ENCODE results near the gene MEGF8. TPM values are rescaled to one million over a fixed set of nuclear protein-coding genes. Genes with fewer than 3 reads are reported as not detected.

Gene MEGF8
- total RNA-seq, 1 experiment from 2014 or later, result 7.7 TPM

GRCh38 chr19:42392165-42392564, 66.7 kb downstream of the MEGF8 start:
- no peak overlapping the region for H3K9ac ChIP-seq (ENCODE audit: low read length)
- H3K36me3 ChIP-seq (ENCODE audit: low read depth, low read length), result no peaks in the 10 kb centered on the region
- H3K27me3 ChIP-seq (ENCODE audit: low read length), result no peaks in the 10 kb centered on the region
- no peak overlapping the region for H3K27ac ChIP-seq (ENCODE audit: low read length)
- no peaks in the 10 kb centered on the region for H3K9me2 ChIP-seq (replicated peaks; ENCODE audit: low read length)
- H2AFZ ChIP-seq (ENCODE audit: low read length), result no peak overlapping the region
- TF ChIP-seq EZH2 (IDR thresholded peaks at IDR 0.05; ENCODE audit: low read length, unreplicated experiment) (no peak), CTCF (conservative IDR thresholded peaks at IDR 0.05; ENCODE audit: low read depth, low read length) (no peak), EZH2phosphoT487 (IDR thresholded peaks at IDR 0.05; ENCODE audit: borderline replicate concordance, low read length) (no peak)
- POLR2A ChIA-PET (ENCODE audit: unreplicated experiment), result no interaction called here
- no peak overlapping the region for H3K4me3 ChIP-seq (ENCODE audit: low read length)
- H3K4me2 ChIP-seq (ENCODE audit: low read length), result no peak overlapping the region
- H4K20me1 ChIP-seq (ENCODE audit: low read length), result no peaks in the 10 kb centered on the region
- CTCF ChIA-PET, result no interaction called here
- no peaks in the 10 kb centered on the region for H3K79me2 ChIP-seq (ENCODE audit: low read length)
- H3K4me1 ChIP-seq (ENCODE audit: insufficient read depth, low read length), result peaks cover 9% of the 10 kb centered on the region
- DNase-seq (no peak), ATAC-seq (no peak)
- BruUV-seq (replicated peaks), result no TSS peak
- no peaks in the 10 kb centered on the region for H3F3A ChIP-seq (ENCODE audit: low read length, unreplicated experiment)
- intact Hi-C loops (cut with micrococcal nuclease), result no loop called here
- H3K9me3 ChIP-seq (ENCODE audit: low read length), result no peaks in the 10 kb centered on the region

GRCh38 chr19:42394751-42395150, 69.3 kb downstream of the MEGF8 start:
- Histone ChIP-seq H3K4me2 (ENCODE audit: low read length) (no peak overlapping the region), H3K9me3 (ENCODE audit: low read length) (no peaks in the 10 kb centered on the region)
- intact Hi-C loops (cut with micrococcal nuclease), result no loop called here

More at GRCh38 chr19:42394751-42395150, 69.3 kb downstream of the MEGF8 start:
- Histone ChIP-seq H3K27me3 (ENCODE audit: low read length) (no peaks in the 10 kb centered on the region), H3K79me2 (ENCODE audit: low read length) (peaks cover 9% of the 10 kb centered on the region), H3K9ac (ENCODE audit: low read length) (no peak overlapping the region), H3F3A (ENCODE audit: low read length, unreplicated experiment) (no peaks in the 10 kb centered on the region), H3K4me3 (ENCODE audit: low read length) (no peak overlapping the region), H3K36me3 (ENCODE audit: low read depth, low read length) (no peaks in the 10 kb centered on the region), H4K20me1 (ENCODE audit: low read length) (no peaks in the 10 kb centered on the region), H3K9me2 (replicated peaks; ENCODE audit: low read length) (no peaks in the 10 kb centered on the region), H3K4me1 (ENCODE audit: insufficient read depth, low read length) (peaks cover 17% of the 10 kb centered on the region), H3K27ac (ENCODE audit: low read length) (no peak overlapping the region), H2AFZ (ENCODE audit: low read length) (no peak overlapping the region)
- ChIA-PET POLR2A (ENCODE audit: unreplicated experiment) (no interaction called here), CTCF (no interaction called here)
- no TSS peak for BruUV-seq (replicated peaks)
- DNase-seq (no peak), ATAC-seq (no peak)
- no peak for TF ChIP-seq CTCF (conservative IDR thresholded peaks at IDR 0.05; ENCODE audit: low read depth, low read length)
- no peak for TF ChIP-seq EZH2 (IDR thresholded peaks at IDR 0.05; ENCODE audit: low read length, unreplicated experiment)
- TF ChIP-seq EZH2phosphoT487 (IDR thresholded peaks at IDR 0.05; ENCODE audit: borderline replicate concordance, low read length), result no peak
